ENCODE data around the gene MMS22L. TPM values are rescaled to one million over a fixed set of nuclear protein-coding genes. Genes with fewer than 3 reads are reported as not detected.

The MMS22L gene
- polyA plus RNA-seq, 1 donor from 2014 or later, result 8.3 TPM

DNA sequence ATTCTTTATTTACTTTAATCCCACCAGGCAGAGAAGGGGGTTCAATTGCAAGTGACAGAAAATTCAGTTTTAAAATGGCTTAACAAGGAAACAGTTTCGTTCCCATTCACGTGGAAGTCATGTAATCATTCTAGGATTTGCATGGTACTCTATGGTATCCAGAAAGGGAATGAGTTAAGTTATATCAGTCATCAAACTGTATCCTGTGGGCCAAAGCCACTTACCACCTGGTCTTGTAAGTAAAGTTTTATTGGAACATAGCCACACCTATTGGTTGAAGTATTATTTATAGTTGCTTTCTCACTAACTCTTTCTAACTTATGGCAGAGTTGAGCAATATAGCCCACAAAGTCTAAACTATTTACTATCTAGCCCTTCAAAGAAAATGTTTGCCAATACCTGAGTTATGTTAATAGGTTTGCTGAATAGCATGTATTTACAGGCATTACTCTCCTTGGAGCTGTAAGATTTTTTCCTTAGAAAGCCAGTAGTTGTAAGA is 10.2 kb upstream of the MMS22L start:
- Histone ChIP-seq H3K27ac (ENCODE audit: low read length) (no peak overlapping the region), H4K20me1 (ENCODE audit: insufficient read depth) (no peaks in the 10 kb centered on the region), H3K9me2 (ENCODE audit: insufficient read depth, low read length) (no peaks in the 10 kb centered on the region), H3K27me3 (ENCODE audit: insufficient read depth, low read depth, low read length) (no peaks in the 10 kb centered on the region), H3K9me3 (ENCODE audit: low read length) (no peaks in the 10 kb centered on the region), H3K79me2 (replicated peaks; ENCODE audit: insufficient read depth, low read length) (no peaks in the 10 kb centered on the region), H2AFZ (ENCODE audit: low read depth, low read length) (no peak overlapping the region), H3K4me3 (ENCODE audit: low read length) (no peak overlapping the region), H3K4me2 (ENCODE audit: low read length) (no peak overlapping the region), H3F3A (ENCODE audit: insufficient read depth, low read length, poor library complexity, severe bottlenecking) (no peaks in the 10 kb centered on the region), H3K9ac (ENCODE audit: low read length) (no peak overlapping the region), H3K36me3 (ENCODE audit: insufficient read depth, low read length) (no peaks in the 10 kb centered on the region)
- TF ChIP-seq EP300 (conservative IDR thresholded peaks at IDR 0.05; ENCODE audit: poor library complexity, severe bottlenecking) (no peak), EZH2 (IDR thresholded peaks at IDR 0.05; ENCODE audit: borderline replicate concordance, insufficient read depth, low read length, poor library complexity, severe bottlenecking) (no peak), CTCF (IDR thresholded peaks at IDR 0.05; ENCODE audit: poor library complexity, severe bottlenecking) (no peak), SMC3 (conservative IDR thresholded peaks at IDR 0.05; ENCODE audit: poor library complexity) (no peak), TAF1 (IDR thresholded peaks at IDR 0.05; ENCODE audit: low read depth) (no peak), POLR2AphosphoS5 (IDR thresholded peaks at IDR 0.05) (no peak), RAD21 (conservative IDR thresholded peaks at IDR 0.05) (no peak), MXI1 (conservative IDR thresholded peaks at IDR 0.05; ENCODE audit: poor library complexity, severe bottlenecking) (no peak)
- TF ChIP-seq, protein P1, sequence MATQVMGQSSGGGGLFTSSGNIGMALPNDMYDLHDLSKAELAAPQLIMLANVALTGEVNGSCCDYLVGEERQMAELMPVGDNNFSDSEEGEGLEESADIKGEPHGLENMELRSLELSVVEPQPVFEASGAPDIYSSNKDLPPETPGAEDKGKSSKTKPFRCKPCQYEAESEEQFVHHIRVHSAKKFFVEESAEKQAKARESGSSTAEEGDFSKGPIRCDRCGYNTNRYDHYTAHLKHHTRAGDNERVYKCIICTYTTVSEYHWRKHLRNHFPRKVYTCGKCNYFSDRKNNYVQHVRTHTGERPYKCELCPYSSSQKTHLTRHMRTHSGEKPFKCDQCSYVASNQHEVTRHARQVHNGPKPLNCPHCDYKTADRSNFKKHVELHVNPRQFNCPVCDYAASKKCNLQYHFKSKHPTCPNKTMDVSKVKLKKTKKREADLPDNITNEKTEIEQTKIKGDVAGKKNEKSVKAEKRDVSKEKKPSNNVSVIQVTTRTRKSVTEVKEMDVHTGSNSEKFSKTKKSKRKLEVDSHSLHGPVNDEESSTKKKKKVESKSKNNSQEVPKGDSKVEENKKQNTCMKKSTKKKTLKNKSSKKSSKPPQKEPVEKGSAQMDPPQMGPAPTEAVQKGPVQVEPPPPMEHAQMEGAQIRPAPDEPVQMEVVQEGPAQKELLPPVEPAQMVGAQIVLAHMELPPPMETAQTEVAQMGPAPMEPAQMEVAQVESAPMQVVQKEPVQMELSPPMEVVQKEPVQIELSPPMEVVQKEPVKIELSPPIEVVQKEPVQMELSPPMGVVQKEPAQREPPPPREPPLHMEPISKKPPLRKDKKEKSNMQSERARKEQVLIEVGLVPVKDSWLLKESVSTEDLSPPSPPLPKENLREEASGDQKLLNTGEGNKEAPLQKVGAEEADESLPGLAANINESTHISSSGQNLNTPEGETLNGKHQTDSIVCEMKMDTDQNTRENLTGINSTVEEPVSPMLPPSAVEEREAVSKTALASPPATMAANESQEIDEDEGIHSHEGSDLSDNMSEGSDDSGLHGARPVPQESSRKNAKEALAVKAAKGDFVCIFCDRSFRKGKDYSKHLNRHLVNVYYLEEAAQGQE (IDR thresholded peaks at IDR 0.05; ENCODE audit: borderline replicate concordance), result no peak

- no peaks in the 10 kb centered on the region for H3K9me2 ChIP-seq (ENCODE audit: insufficient read depth, low read length)
- TF ChIP-seq RAD21 (conservative IDR thresholded peaks at IDR 0.05) (no peak), TAF1 (IDR thresholded peaks at IDR 0.05; ENCODE audit: low read depth) (no peak), EP300 (conservative IDR thresholded peaks at IDR 0.05; ENCODE audit: poor library complexity, severe bottlenecking) (no peak), MXI1 (conservative IDR thresholded peaks at IDR 0.05; ENCODE audit: poor library complexity, severe bottlenecking) (no peak), CTCF (IDR thresholded peaks at IDR 0.05; ENCODE audit: poor library complexity, severe bottlenecking) (no peak), EZH2 (IDR thresholded peaks at IDR 0.05; ENCODE audit: borderline replicate concordance, insufficient read depth, low read length, poor library complexity, severe bottlenecking) (no peak), POLR2AphosphoS5 (IDR thresholded peaks at IDR 0.05) (no peak), SMC3 (conservative IDR thresholded peaks at IDR 0.05; ENCODE audit: poor library complexity) (no peak)
- TF ChIP-seq, protein P1 (IDR thresholded peaks at IDR 0.05; ENCODE audit: borderline replicate concordance), result no peak
- no peak overlapping the region for H3K4me3 ChIP-seq (ENCODE audit: low read length)
- no peaks in the 10 kb centered on the region for H3K27me3 ChIP-seq (ENCODE audit: insufficient read depth, low read depth, low read length)
- no peaks in the 10 kb centered on the region for H3K79me2 ChIP-seq (replicated peaks; ENCODE audit: insufficient read depth, low read length)
- H3K4me2 ChIP-seq (ENCODE audit: low read length), result no peak overlapping the region
- H3K9me3 ChIP-seq (ENCODE audit: low read length), result no peaks in the 10 kb centered on the region
- H3K36me3 ChIP-seq (ENCODE audit: insufficient read depth, low read length), result no peaks in the 10 kb centered on the region
- no peaks in the 10 kb centered on the region for H4K20me1 ChIP-seq (ENCODE audit: insufficient read depth)
- H3K9ac ChIP-seq (ENCODE audit: low read length), result no peak overlapping the region
- H3K27ac ChIP-seq (ENCODE audit: low read length), result no peak overlapping the region
- H2AFZ ChIP-seq (ENCODE audit: low read depth, low read length), result no peak overlapping the region
- no peaks in the 10 kb centered on the region for H3F3A ChIP-seq (ENCODE audit: insufficient read depth, low read length, poor library complexity, severe bottlenecking)
Observed at GRCh38 chr6:97292671-97293070, 9.7 kb upstream of the MMS22L start.

All from neural cell (in vitro differentiated cells).